K562 (cell line): Measurements from ENCODE around the gene TOR1AIP2. TPM values are rescaled to one million over a fixed set of nuclear protein-coding genes. Genes with fewer than 3 reads are reported as not detected.

Experiments used
- ATF7 ChIP-seq: fragments of 450-650 bp; IDR thresholded peaks from 2 replicates; pipeline ENCODE4 v1.7.1; 2014; ENCODE audit warnings: mild to moderate bottlenecking, moderate library complexity
- FOXJ3 ChIP-seq: sonication (generic); formaldehyde crosslinking; IDR thresholded peaks from 2 replicates; pipeline ENCODE4 v1.4.0; 2020; ENCODE audit warnings: mild to moderate bottlenecking, missing genetic modification reagents
- HCFC1 ChIP-seq: IDR thresholded peaks from 2 replicates; pipeline ENCODE4 v1.6.1; 2012; ENCODE audit warnings: low read depth, low read length, improper control_type of control experiment
- HLTF ChIP-seq: fragments of 450-650 bp; IDR thresholded peaks from 2 replicates; pipeline ENCODE4 v1.6.1; 2016
- HMBOX1 ChIP-seq: sonication (generic); IDR thresholded peaks from 2 replicates; pipeline ENCODE4 v1.6.1; 2016
- HNRNPLL ChIP-seq: fragments of 200-400 bp; formaldehyde crosslinking; IDR thresholded peaks from 2 replicates; pipeline ENCODE4 v1.6.1; 2017; ENCODE audit warnings: low read length, low read depth, mild to moderate bottlenecking; ENCODE audit not compliant: poor library complexity, severe bottlenecking
- MEIS2 ChIP-seq: fragments of 450-650 bp; IDR thresholded peaks from 2 replicates; pipeline ENCODE4 v1.6.1; 2014; ENCODE audit warnings: mild to moderate bottlenecking; ENCODE audit not compliant: partially characterized antibody
- PHB ChIP-seq: fragments of 250-450 bp; sonication (Bioruptor Pico); IDR thresholded peaks from 2 replicates; pipeline ENCODE4 v1.5.0; 2021
- TBL1XR1 ChIP-seq, 2 experiments: IDR thresholded peaks; 2 replicates each; pipeline ENCODE4 v1.6.1; 2012; ENCODE audit warnings: improper control_type of control experiment in 2 of 2, low read length in 2 of 2, mild to moderate bottlenecking in 1 of 2
- ZBTB9 ChIP-seq: fragments of 450-650 bp; formaldehyde crosslinking; IDR thresholded peaks from 2 replicates; pipeline ENCODE4 v1.4.0; 2020; ENCODE audit warnings: mild to moderate bottlenecking, moderate library complexity
- ZC3H4 ChIP-seq: sonication (generic); formaldehyde crosslinking; IDR thresholded peaks from 2 replicates; pipeline ENCODE4 v1.9.0; 2021; ENCODE audit warnings: missing genetic modification reagents, borderline replicate concordance
- ZNF232 ChIP-seq: sonication (generic); formaldehyde crosslinking; IDR thresholded peaks from 2 replicates; pipeline ENCODE4 v1.8.0; 2022; ENCODE audit warnings: mild to moderate bottlenecking, missing genetic modification reagents
- ZNF407 ChIP-seq: fragments of 450-650 bp; IDR thresholded peaks from 2 replicates; pipeline ENCODE4 v1.6.1; 2016; ENCODE audit warnings: low read depth
- ZNF551 ChIP-seq: fragments of 250-450 bp; sonication (Bioruptor Pico); IDR thresholded peaks from 2 replicates; pipeline ENCODE4 v1.5.0; 2021; ENCODE audit warnings: mild to moderate bottlenecking, moderate library complexity
- polyA plus RNA-seq, 8 experiments: library from polyadenylated mRNA; depleted of rRNA in 4 of 8; stranded (reverse) in 5 of 8; unstranded in 3 of 8; fragments of >200 nt; fragmentation: Nextera tagmentation in 2 of 8; fragmentation: Illumina TruSeq in 1 of 8; extraction: Ambion mirVana in 2 of 8; extraction: Trizol in 1 of 8; gene quantifications; 2 replicates each; pipeline versions ENCODE4 v1.2.1 to v1.2.3, GENCODE V29; 2011 to 2014; ENCODE audit warnings: inconsistent platforms in 1 of 8, missing spikeins in 1 of 8
- total RNA-seq, 7 experiments: library from RNA; depleted of rRNA in 6 of 7; stranded (reverse); fragments of >200 nt in 6 of 7; fragmentation: Illumina TruSeq in 2 of 7; extraction: Trizol in 2 of 7; gene quantifications; 2 replicates each; pipeline versions ENCODE4 v1.2.1 to v1.2.3, GENCODE V29; 2011 to 2021; ENCODE audit warnings: low replicate concordance in 1 of 7

The TOR1AIP2 gene
- total and polyA plus RNA-seq, 9 of the 15 experiments (the other 6 are each of a cell fraction or from before 2014, with no cell fraction given) = 16.7 to 122 (median 41.4) TPM

GRCh38 chr1:179877586-179878265, at the start of gene TOR1AIP2 (continued):
- TF ChIP-seq ZNF407 (no peak), TBL1XR1 (IDR thresholded peaks at IDR 0.05; ENCODE audit: low read length in 2 of 2) (peak; percentile 62 to 76; a peak in 3 of 4 replicates), HCFC1 (peak; percentile 98), FOXJ3 (no peak), HLTF (no peak), ZNF551 (no peak), ZBTB9 (CRISPR knock-in tag) (no peak), HNRNPLL (no peak), HMBOX1 (no peak), PHB (no peak), ATF7 (peak; percentile 78), MEIS2 (peak; percentile 68), ZNF232 (CRISPR knock-in tag) (no peak; the same call in 1 of the 2 replicates), ZC3H4 (CRISPR knock-in tag) (no peak)
